HepG2 (cell line): ENCODE data around the gene MRGPRG. TPM values are rescaled to one million over a fixed set of nuclear protein-coding genes. Genes with fewer than 3 reads are reported as not detected.

Source experiments
- ATAC-seq: fragments of 200-7000 bp; cut with Tn5 transposase; 3 replicates; pipeline ENCODE4 v1.9.1; 2020; ENCODE audit warnings: mild to moderate bottlenecking, moderate library complexity
- BruUV-seq: library from RNA; stranded (reverse); fragments of 400-500 nt; replicated peaks from 2 replicates; lab custom pipeline; 2021; lab: Mats Ljungman, UMichigan
- CTCF ChIA-PET: fragments of 300-600 bp; formaldehyde crosslinking; extraction: SDS; loops from one replicate; lab custom pipeline; 2021; ENCODE audit warnings: low total read pairs, inconsistent platforms, low intra/inter-chr PET ratio; lab: Yijun Ruan, JAX
- POLR2A ChIA-PET: fragments of 350-600 bp; sonication (Branson Sonifier 250); formaldehyde crosslinking; loops from one replicate; lab custom pipeline; 2020; ENCODE audit warnings: antibody characterized with exemption, inconsistent platforms; lab: Yijun Ruan, JAX
- DNase-seq: peaks from one replicate; pipeline ENCODE4 v3.0.0-alpha.2; 2015; ENCODE audit warnings: low spot score
- FAIRE-seq: peaks from 3 replicates; lab custom pipeline; 2011; peaks lifted over from hg19 to GRCh38; lab: Jason Lieb, UNC
- H2AFZ ChIP-seq: one replicate; pipeline ENCODE4 v1.6.1; 2011; ENCODE audit warnings: low read length, inconsistent platforms
- H3K27ac ChIP-seq: fragments of 300-600 bp; 3 replicates; pipeline ENCODE4 v1.8.0; 2011; ENCODE audit warnings: mixed run types, mild to moderate bottlenecking, mixed read lengths, low read length, inconsistent platforms; ENCODE audit not compliant: insufficient read depth; ENCODE audit errors: extremely low read length
- H3K27me3 ChIP-seq, 2 experiments: fragments of 200-600 bp in 1 of 2; 2 replicates in 1 of 2; 3 replicates in 1 of 2; pipeline versions ENCODE4 v1.6.0 to v1.8.0; 2011; ENCODE audit warnings: low read length in 2 of 2, mild to moderate bottlenecking in 2 of 2, moderate library complexity in 2 of 2, inconsistent platforms in 1 of 2; ENCODE audit not compliant: insufficient read depth in 2 of 2, control insufficient read depth in 1 of 2
- H3K36me3 ChIP-seq, 2 experiments: fragments of 200-600 bp in 1 of 2; replicated peaks in 1 of 2; 2 replicates in 1 of 2; 3 replicates in 1 of 2; pipeline versions ENCODE4 v1.5.1 to v1.8.0; 2011; ENCODE audit warnings: low read length in 2 of 2, inconsistent platforms in 1 of 2; ENCODE audit not compliant: insufficient read depth in 2 of 2, control insufficient read depth in 1 of 2
- H3K4me1 ChIP-seq: 2 replicates; pipeline ENCODE4 v1.5.1; 2012; ENCODE audit warnings: low read length, inconsistent platforms; ENCODE audit not compliant: insufficient read depth
- H3K4me2 ChIP-seq: 2 replicates; pipeline ENCODE4 v1.6.0; 2011; ENCODE audit warnings: low read depth, low read length, inconsistent platforms
- H3K4me3 ChIP-seq, 3 experiments: fragments of 200-600 bp in 1 of 3; sonication (generic), shearing (Covaris generic) in 1 of 3; replicated peaks in 1 of 3; 2 replicates each; pipeline ENCODE4 v1.5.1; 2011 to 2016; ENCODE audit warnings: low read length in 3 of 3, inconsistent platforms in 2 of 3, low read depth in 2 of 3, mild to moderate bottlenecking in 2 of 3, control low read depth in 1 of 3, mixed read lengths in 1 of 3; ENCODE audit not compliant: insufficient read depth in 1 of 3
- H3K79me2 ChIP-seq: one replicate; pipeline ENCODE4 v1.6.1; 2011; ENCODE audit warnings: low read length, inconsistent platforms; ENCODE audit not compliant: insufficient read depth
- H3K9ac ChIP-seq: 2 replicates; pipeline ENCODE4 v1.6.0; 2011; ENCODE audit warnings: mild to moderate bottlenecking, low read depth, low read length, inconsistent platforms; ENCODE audit not compliant: insufficient read depth
- H3K9me3 ChIP-seq: 2 replicates; pipeline ENCODE4 v1.5.1; 2012; ENCODE audit warnings: mild to moderate bottlenecking, low read length
- H4K20me1 ChIP-seq: 2 replicates; pipeline ENCODE4 v1.6.0; 2011; ENCODE audit warnings: inconsistent platforms, mild to moderate bottlenecking, low read length, moderate library complexity; ENCODE audit not compliant: insufficient read depth
- NR1H2 ChIP-seq: sonication (generic); formaldehyde crosslinking; IDR thresholded peaks from 2 replicates; pipeline ENCODE4 v1.8.1; 2022; ENCODE audit warnings: low read depth, missing genetic modification reagents, borderline replicate concordance
- TMF1 ChIP-seq: sonication (generic); formaldehyde crosslinking; IDR thresholded peaks from 2 replicates; pipeline ENCODE4 v1.8.1; 2022; ENCODE audit warnings: low read depth, missing genetic modification reagents
- ZNF737 ChIP-seq: sonication (generic); formaldehyde crosslinking; IDR thresholded peaks from 2 replicates; pipeline ENCODE4 v1.5.0; 2020; ENCODE audit warnings: missing genetic modification reagents, mild to moderate bottlenecking, borderline replicate concordance
- WGBS: methylation state at CpG from one replicate; pipeline ENCODE4 v1.1.6; 2017; ENCODE audit warnings: low lambda C conversion rate; 5-methylcytosine and 5-hydroxymethylcytosine counted together
- in situ Hi-C: cut with HindIII; loops from 2 replicates; pipeline ENCODE4 v1.10.0; 2017; ENCODE audit warnings: low pct_unique_long_range_greater_than_20kb; ENCODE audit not compliant: extremely low pct_ligation_motif_present
- intact Hi-C: fragments of 100-400 bp; cut with micrococcal nuclease; formaldehyde crosslinking; loops from one replicate; pipeline ENCODE4 v1.10.0; 2022; ENCODE audit not compliant: unreplicated experiment
- polyA plus RNA-seq, 8 experiments: library from polyadenylated mRNA; depleted of rRNA in 3 of 8; stranded (reverse) in 7 of 8; unstranded in 1 of 8; fragments of >200 nt; fragmentation: Illumina TruSeq in 4 of 8; extraction: Trizol in 4 of 8; gene quantifications; 2 replicates each; pipeline versions ENCODE4 v1.2.1 to v1.2.3, GENCODE V29; 2011 to 2016; ENCODE audit warnings: low read depth in 4 of 8, missing spikeins in 1 of 8, mixed read lengths in 1 of 8; ENCODE audit not compliant: insufficient read depth in 1 of 8
- total RNA-seq, 5 experiments: library from RNA; depleted of rRNA; stranded (reverse); fragments of >200 nt; fragmentation: Illumina TruSeq; extraction: Trizol; gene quantifications; 2 replicates each; pipeline ENCODE4 v1.2.3, GENCODE V29; 2016; ENCODE audit warnings: low read depth in 1 of 5
- TF ChIP-seq, protein P1 (sequence below): sonication (generic); formaldehyde crosslinking; IDR thresholded peaks from 2 replicates; pipeline ENCODE4 v1.8.0; 2023; ENCODE audit warnings: mild to moderate bottlenecking, missing genetic modification reagents
- TF ChIP-seq, protein P2 (sequence below): sonication (generic); formaldehyde crosslinking; IDR thresholded peaks from 2 replicates; pipeline ENCODE4 v1.5.0; 2020; ENCODE audit warnings: mild to moderate bottlenecking, missing genetic modification reagents, borderline replicate concordance
- TF ChIP-seq, protein P3 (sequence below), 2 experiments: sonication (generic) in 1 of 2; formaldehyde crosslinking in 1 of 2; IDR thresholded peaks; 2 replicates each; pipeline versions ENCODE4 v1.6.1 to v1.9.0; 2014 to 2022; ENCODE audit warnings: antibody characterized with exemption in 1 of 2, borderline replicate concordance in 1 of 2, inconsistent platforms in 1 of 2, low read depth in 1 of 2, missing genetic modification reagents in 1 of 2

Gene MRGPRG
- total and polyA plus RNA-seq, 2 of the 13 experiments (the other 11 are each of a cell fraction or from before 2014, with no cell fraction given): not detected

DNA sequence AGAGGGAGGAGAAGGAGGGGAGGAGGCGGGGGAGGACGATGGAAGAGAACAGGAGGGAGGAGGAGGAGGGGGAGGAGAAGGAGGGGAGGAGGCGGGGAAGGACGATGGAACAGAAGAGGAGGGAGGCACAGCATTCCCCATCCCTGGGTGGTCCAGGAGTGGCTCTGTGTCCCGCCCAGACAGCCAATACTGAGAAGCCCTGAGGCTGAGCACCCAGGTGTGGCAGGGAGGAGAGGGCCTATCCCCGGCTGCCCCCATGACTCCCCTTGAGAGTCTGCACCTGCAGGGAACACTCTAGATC is 12.9 kb upstream of the MRGPRG start:
- ChIA-PET POLR2A (no interaction called here), CTCF (no interaction called here)
- in situ Hi-C loops (no loop called here), intact Hi-C loops (no loop called here)
- Histone ChIP-seq H3K27me3 (peaks cover 14 to 74% of the 10 kb centered on the region in 2 experiments), H3K27ac (no peak overlapping the region), H3K36me3 (no peaks in the 10 kb centered on the region), H3K79me2 (no peaks in the 10 kb centered on the region), H3K9ac (no peak overlapping the region), H4K20me1 (no peaks in the 10 kb centered on the region), H2AFZ (no peak overlapping the region), H3K4me2 (no peak overlapping the region), H3K4me3 (no peak overlapping the region), H3K9me3 (no peaks in the 10 kb centered on the region), H3K4me1 (no peaks in the 10 kb centered on the region)
- no peak for DNase-seq
- 9% methylated on average over 6 of the region's 6 CpGs for WGBS
- no TSS peak for BruUV-seq
- no peak for TF ChIP-seq ZNF737
- TF ChIP-seq, protein P1, sequence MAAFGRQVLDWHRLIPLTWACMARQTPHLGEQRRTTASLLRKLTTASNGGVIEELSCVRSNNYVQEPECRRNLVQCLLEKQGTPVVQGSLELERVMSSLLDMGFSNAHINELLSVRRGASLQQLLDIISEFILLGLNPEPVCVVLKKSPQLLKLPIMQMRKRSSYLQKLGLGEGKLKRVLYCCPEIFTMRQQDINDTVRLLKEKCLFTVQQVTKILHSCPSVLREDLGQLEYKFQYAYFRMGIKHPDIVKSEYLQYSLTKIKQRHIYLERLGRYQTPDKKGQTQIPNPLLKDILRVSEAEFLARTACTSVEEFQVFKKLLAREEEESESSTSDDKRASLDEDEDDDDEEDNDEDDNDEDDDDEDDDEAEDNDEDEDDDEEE (CRISPR knock-in tag): no peak
- no peak for TF ChIP-seq TMF1 (CRISPR knock-in tag)
- no peak for TF ChIP-seq NR1H2 (CRISPR knock-in tag)
- TF ChIP-seq, protein P2, sequence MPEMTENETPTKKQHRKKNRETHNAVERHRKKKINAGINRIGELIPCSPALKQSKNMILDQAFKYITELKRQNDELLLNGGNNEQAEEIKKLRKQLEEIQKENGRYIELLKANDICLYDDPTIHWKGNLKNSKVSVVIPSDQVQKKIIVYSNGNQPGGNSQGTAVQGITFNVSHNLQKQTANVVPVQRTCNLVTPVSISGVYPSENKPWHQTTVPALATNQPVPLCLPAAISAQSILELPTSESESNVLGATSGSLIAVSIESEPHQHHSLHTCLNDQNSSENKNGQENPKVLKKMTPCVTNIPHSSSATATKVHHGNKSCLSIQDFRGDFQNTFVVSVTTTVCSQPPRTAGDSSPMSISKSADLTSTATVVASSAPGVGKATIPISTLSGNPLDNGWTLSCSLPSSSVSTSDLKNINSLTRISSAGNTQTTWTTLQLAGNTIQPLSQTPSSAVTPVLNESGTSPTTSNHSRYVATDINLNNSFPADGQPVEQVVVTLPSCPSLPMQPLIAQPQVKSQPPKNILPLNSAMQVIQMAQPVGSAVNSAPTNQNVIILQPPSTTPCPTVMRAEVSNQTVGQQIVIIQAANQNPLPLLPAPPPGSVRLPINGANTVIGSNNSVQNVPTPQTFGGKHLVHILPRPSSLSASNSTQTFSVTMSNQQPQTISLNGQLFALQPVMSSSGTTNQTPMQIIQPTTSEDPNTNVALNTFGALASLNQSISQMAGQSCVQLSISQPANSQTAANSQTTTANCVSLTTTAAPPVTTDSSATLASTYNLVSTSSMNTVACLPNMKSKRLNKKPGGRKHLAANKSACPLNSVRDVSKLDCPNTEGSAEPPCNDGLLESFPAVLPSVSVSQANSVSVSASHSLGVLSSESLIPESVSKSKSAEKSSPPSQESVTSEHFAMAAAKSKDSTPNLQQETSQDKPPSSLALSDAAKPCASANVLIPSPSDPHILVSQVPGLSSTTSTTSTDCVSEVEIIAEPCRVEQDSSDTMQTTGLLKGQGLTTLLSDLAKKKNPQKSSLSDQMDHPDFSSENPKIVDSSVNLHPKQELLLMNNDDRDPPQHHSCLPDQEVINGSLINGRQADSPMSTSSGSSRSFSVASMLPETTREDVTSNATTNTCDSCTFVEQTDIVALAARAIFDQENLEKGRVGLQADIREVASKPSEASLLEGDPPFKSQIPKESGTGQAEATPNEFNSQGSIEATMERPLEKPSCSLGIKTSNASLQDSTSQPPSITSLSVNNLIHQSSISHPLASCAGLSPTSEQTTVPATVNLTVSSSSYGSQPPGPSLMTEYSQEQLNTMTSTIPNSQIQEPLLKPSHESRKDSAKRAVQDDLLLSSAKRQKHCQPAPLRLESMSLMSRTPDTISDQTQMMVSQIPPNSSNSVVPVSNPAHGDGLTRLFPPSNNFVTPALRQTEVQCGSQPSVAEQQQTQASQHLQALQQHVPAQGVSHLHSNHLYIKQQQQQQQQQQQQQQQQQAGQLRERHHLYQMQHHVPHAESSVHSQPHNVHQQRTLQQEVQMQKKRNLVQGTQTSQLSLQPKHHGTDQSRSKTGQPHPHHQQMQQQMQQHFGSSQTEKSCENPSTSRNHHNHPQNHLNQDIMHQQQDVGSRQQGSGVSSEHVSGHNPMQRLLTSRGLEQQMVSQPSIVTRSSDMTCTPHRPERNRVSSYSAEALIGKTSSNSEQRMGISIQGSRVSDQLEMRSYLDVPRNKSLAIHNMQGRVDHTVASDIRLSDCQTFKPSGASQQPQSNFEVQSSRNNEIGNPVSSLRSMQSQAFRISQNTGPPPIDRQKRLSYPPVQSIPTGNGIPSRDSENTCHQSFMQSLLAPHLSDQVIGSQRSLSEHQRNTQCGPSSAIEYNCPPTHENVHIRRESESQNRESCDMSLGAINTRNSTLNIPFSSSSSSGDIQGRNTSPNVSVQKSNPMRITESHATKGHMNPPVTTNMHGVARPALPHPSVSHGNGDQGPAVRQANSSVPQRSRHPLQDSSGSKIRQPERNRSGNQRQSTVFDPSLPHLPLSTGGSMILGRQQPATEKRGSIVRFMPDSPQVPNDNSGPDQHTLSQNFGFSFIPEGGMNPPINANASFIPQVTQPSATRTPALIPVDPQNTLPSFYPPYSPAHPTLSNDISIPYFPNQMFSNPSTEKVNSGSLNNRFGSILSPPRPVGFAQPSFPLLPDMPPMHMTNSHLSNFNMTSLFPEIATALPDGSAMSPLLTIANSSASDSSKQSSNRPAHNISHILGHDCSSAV: no peak
- TF ChIP-seq, protein P3, sequence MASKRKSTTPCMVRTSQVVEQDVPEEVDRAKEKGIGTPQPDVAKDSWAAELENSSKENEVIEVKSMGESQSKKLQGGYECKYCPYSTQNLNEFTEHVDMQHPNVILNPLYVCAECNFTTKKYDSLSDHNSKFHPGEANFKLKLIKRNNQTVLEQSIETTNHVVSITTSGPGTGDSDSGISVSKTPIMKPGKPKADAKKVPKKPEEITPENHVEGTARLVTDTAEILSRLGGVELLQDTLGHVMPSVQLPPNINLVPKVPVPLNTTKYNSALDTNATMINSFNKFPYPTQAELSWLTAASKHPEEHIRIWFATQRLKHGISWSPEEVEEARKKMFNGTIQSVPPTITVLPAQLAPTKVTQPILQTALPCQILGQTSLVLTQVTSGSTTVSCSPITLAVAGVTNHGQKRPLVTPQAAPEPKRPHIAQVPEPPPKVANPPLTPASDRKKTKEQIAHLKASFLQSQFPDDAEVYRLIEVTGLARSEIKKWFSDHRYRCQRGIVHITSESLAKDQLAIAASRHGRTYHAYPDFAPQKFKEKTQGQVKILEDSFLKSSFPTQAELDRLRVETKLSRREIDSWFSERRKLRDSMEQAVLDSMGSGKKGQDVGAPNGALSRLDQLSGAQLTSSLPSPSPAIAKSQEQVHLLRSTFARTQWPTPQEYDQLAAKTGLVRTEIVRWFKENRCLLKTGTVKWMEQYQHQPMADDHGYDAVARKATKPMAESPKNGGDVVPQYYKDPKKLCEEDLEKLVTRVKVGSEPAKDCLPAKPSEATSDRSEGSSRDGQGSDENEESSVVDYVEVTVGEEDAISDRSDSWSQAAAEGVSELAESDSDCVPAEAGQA (IDR thresholded peaks at IDR 0.05; ENCODE audit: low read depth): no peak
- TF ChIP-seq, protein P3 (CRISPR knock-in tag; IDR thresholded peaks at IDR 0.05; ENCODE audit: borderline replicate concordance): no peak
- ATAC-seq: no peak
- no peak for FAIRE-seq
